Stimulated activated CD8-positive, alpha-beta memory T cell treated with anti-CD3 and anti-CD28 coated beads, Interleukin-15, amount 100 ng/mL, for 4 hours (primary cell): Measurements from ENCODE around the gene POLR2H.
A peak's percentile ranks its signal among the peaks of the same experiment; 100 is the strongest.

ENCODE experiments used
- DNase-seq, 2 donors: peaks; one replicate each; pipeline ENCODE4 v3.0.0-alpha.2; 2020; ENCODE audit warnings: low read depth in 2 of 2

Gene POLR2H

DNA sequence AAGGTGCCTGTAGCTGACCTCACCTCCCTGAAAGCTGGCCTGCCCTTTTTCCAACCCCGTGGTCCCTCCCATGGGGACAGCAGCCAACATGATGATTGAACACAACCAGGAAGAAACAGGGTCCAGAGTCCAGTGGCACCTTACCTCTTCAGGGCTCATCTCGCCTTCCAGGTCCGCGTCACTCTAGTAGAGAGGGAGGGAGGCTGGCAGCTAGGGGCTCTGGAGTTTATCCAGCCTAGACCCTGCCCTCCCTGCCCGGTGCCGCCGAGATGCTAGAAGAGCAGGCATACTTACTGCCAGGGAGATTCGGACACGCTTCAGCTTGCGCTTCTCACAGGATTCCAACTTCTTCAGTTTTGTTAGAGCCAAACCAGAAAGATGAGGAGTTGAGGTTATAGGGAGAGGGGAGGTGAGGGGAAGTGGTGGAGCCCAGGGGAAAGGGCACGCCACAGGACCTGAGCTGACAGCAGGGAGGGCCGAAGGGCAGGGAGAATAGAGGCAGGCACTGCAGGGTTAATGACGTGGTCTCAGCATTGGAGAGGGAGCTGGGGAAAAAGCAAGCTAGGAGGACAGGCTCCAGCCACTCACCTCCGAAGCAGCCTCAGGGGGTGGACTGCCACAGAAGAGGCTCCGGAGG is 9.2 kb upstream of the POLR2H start:
- no peak for DNase-seq

DNA sequence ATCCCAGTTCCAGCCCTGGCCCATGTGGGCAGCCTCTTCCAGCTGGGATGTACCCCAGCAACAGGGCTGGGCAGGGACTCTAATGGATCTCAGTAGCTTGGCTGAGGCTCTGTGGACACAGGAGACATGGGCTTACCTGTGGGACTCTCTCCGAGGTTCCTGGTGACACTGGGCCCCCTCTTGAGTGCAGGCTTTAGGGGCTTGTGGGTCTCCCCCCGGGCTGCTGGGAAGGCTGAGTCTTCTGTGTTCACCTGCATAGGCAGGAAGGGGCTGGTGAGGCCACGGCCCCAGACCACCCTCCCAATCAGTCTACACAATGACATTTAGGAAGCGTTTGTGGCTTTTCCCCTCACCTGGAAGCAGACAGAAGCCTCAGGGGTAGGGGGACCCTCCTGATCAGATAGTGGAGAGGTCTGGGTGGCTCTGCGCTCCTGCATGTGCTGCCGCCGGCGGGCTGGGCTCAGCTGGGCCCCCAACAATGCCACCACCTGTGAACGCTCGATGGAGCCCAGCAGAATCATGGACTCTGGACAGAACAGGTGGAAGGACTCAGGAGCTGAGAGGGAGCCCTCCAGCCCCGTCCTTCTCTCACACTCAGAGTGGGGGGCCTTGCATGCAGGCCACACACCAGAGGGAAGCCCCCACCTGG is 8.5 kb upstream of the POLR2H start:
- DNase-seq = no peak

DNA sequence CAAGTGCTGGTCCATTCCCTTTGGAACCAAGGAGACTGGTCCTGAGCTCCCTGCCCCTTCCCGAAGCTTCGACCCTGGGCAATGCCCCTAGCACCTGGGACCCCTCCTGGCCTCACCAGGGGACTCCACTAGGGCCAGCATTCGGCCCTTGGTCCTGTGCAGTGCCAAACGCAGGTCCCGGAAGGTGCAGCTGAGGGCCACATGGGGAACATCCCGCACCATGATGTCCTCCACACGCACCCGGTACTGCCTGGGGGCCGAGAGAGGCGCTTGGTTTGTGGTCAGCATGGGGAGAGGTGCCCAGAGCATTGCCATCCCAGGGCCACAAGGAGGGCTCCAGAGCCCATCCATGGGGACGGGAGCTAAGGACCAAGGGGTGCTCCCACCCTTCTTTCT is 8.0 kb upstream of the POLR2H start:
- DNase-seq = no peak

DNA sequence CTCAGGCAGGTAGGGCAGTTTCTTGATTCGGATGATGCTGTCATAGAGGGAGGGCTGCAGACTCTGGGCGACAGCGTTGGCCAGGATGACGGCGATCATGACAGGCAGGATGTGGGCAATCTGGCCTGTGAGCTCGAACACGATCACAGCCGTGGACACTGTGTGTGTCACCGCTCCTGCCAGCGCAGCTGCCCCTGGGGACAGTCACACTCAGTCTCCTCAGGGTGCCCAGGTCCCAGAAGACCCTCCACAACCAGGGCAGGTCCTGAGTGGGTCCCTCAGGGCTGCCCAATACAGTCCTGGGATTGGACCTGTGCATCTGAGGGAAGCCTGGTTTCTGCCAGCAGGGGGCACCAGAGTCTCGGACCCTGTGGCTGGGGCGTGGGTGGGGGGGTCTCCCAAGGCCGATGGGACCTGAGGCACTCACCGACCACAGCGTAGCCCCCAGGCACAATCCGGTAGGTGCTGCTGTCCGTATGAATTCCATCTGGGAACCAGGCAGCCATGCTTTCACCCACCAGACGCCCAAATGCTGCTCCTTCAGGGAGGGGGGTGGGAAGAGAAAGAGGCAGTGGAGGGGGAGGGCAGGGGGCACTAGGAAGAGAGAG is 7.3 kb upstream of the POLR2H start:
- peak in 1 of 2 donors; percentile 32 for DNase-seq

DNA sequence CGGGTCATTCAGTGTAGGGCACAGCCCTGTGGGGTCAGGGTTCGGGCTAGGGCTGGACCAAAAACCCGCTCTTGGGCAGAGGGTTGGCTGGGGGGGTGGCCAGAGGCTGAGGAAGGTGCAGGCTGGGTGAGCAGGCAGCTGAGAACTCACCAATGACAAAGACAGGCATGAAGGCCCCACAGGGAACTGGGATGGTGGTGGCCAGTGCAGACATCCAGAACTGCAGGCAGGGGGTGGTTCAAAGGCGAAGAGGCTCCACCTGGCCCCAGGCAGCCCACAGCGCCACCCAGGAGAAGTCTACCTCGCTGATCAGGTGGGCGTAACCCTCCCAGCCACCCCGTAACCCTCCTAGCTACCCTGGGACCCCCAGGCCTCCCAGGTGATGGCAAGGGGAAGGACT is 6.8 kb upstream of the POLR2H start:
- DNase-seq = no peak

DNA sequence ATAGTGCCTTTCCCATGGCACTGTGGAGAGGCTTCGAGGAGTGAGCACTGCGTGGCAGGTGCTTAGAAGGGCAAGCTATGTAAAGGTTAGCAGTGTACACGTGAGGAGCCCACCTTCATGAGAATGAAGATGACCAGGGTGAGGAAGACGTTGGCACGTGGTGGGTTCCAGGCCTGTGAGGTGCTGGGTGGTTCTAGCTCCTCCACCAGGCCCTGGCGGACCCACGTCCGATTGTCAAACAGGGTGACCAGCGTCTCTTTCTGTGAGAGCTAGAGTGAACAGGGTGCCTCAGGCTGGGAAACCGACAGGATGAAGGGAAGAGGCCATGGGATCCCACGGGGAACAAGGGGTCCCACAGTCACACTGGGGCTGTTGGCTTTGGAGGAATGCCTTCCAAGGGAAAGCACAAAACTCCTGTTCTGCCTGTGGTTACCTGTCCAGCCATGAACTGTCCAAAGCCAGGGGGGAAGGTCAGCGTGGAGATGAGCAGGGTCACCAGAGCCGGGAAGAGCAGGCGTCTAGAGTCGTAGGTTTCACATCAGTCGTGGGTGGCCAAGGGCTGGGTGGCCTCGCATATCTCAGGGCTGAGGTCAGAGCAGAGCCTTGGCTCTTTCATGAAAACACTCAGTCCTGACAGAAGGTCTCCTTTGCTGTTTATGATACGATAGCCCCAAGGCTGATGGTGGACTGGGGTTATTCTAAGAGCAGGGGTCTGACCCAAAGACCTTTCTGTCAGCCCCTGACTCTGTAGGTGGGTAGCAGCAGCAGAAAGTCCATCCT is 6.1 kb upstream of the POLR2H start:
- no peak for DNase-seq

DNA sequence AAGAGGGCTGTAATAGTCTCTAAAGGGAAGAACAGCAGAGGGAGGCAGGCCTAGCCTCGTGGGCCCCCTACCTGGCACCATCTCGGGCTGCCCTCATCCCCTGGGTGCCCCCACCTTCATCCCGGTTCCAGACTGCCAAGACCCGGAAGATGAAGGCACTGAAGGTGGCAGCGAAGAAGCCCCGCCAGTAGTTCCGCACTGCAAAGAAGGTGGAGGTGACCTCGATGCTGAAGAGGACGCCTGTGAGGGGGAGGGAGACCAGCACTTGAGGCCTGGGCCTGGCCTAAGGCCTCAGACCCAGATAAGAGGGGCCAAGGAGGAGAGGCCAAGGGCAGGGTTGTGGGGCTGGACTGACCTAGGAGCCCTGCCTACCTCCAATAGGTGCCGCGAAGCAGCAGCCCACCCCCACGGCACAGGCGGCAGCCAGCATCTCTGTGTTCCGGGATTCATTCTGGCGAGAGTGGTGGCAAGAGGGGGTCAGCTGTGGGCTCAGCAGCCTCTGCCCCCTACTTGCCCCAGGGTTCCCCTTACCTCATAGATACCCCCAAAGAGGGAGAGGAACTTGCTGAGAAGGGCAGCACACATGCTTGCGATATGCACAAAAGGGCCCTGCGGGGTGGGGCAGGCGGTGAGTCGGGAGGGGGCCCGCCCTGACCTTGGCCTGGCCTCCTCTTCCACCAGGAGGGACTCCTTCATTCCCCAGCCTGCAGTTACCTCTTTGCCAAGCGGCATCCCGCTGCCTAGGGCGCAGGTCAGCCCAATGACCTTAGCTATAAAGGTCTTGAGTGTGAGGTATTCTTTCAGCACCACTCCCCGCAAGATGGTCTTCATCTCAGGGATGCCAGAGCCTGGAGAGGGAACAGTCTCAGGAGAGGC is 4.0 kb upstream of the POLR2H start:
- no peak for DNase-seq

DNA sequence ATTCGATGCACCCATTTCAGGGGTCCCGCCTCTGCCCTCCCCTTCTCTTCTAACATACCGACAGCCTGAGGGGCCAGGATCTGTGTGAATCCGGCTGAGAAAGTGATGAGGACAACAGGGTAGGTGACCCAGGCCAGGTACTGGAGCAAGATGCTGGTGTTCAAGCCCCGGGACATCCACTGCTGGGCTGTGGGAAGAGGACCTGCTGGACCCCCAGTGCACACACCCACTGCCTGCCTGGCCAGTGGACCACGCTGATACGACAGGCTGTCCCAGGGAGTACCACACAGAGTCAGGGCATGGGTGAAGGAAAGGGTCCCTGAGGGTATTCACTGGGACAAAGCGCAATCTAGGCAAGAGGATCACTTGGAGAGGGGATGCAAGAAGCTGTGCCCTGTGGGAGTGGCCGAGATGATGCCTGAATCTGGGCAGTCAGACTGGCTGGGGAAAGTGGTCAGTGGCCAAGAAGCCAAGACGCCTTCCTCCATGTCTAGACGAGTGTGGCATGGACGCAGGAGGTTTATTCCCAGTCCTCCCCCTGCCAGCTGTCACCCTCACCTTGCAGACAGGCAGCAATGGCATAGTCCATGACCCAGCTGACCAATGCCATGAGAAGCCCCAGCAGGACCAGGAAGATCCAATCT is 3.3 kb upstream of the POLR2H start:
- no peak for DNase-seq

DNA sequence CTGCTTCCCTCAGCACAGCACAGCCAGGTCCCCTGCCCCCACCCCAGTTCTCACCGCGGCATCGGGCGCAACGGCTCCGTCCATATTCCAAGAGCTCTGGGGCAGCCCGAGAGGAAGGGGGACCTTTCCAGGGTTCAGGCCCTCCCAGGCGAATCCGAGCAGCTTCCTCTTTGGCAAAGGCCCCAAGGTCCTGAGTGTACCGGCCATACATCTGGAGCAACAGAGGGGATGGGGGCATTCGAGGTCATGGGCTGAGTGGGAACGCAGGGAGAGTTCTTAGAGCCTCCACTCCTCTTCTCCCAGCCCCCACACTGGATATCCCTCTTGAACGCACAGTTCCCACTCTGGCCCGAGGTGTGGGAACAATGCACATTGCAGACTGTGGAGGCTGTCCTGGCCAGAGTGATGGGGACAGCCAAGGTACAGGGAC is 2.6 kb upstream of the POLR2H start:
- no peak for DNase-seq

DNA sequence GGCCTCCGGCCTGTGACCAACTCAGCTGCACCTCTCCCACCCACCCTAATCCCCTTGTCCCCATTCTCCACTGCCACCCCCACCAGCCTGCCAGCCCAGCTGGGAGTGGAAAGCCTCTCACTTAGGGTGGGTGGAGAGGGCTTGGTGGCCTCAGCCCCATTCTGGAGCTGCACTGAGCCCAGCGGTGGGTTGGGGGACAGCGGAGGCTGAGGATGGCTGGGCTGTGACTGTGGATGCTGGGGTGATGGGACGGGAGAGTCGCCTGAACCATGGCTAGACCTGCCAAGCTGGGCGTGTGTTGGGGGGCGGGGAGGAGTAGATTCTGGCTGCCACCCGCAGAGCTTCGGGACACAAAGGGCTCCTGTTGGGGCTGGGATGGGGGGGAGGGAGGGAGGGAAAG is 1.9 kb upstream of the POLR2H start:
- DNase-seq = no peak

DNA sequence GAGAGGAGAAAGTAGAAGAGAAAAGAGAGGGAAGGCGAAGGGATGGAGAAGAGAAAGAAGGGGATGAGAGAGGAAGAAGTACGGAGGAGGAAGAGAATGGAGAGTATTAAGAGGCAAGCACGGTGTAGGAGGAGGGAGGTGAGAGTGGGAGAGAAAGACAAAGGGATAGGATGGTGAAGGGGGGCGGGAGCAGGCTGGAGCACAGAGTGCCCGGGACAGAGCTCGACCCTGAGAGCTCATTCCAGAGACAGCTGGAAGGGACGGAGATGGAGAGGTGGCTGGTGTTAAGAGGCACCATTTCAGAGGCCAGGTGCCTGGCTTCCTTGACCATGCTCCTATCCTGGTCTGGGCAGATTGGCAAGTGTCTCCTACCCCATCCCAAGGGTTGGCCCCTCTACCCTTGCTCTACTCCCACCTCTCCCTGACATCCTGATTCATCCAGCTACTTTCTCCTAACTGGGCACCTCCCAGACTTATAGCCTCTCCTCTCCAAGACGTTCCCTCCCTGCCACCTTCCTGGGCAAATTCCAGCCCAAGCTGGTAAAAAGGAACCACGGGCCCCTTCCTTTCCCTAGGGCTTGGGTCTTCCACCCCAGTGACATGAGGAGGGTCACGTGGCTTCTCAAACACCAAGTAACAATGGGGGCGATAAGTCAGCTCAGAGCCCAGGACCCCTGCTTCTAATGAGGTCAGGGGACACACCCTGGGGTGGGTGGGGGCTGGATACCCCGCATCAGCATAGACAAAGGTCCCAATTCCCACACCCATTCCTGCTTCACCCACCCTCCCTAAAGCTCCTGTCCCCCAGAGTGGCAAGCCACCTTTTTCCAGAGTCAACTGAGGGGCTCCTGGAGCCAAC is 1.2 kb upstream of the POLR2H start:
- no peak for DNase-seq

DNA sequence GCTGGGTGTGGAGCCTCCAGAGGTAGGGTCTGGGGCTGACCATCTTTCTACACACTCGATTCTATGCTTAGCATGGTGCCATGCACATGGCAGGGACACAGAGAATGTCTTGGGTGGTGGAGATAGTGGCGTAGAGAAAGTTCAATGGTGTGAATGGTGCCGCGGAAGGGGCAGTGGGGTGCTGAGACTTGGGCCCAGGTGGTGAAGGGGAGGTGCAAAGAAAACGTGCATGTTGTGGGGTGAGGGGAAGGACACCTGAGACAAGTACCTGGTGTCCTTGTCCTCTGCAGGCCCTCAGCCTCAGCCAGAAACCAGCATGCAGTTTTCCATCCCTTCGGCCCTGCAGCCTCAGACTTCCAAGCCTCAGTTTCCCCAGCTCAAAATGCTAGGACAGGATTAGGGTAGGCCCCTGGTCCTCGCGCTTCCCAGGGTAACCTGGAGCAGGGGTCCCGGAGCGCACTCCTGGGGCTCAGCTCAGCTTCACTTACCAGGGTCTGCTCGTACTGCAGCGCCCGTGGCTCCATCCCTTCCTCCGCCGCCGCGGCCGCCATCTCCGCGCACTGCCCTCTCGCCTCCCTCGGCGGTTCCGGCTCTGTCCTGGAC is 480 bp upstream of the POLR2H start:
- DNase-seq = no peak

DNA sequence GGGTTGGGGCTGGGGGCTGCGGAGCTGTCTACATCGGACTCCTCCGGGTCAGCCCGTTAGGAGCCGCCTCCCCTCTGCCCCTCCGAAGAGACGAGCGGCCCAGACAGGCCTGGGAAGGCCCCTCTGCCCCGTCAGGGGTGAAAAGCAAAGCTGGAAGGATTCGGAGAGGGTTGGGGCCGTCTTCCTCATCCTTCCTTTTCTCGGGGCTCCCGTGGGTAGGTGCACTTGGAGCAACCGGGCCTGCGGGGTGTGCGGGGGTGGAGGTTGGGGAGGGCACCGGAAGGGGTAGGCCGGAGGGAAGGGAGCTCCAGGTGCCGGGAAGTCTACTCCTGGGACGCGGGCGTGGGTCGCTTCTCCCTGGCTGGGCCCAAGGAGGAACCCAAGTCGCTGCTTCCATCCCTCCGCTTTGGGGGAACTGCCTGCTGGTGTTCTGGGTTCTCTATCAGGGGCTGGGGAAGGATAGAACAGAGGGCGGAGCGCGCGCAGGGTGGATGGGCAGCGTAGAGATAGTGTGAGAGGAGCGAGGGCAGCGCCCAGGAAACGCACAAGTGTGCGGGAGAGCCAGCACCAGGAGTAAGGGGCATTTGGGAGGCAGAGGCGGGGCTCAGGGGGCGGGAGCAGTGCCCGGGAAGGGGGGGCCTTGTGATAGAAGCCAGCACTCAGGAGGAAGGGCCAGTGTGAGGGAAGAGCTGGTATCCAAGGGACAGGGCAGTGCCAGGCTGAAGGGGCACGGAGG is 590 bp downstream of the POLR2H start:
- DNase-seq = peak in 1 of 2 donors; percentile 10

DNA sequence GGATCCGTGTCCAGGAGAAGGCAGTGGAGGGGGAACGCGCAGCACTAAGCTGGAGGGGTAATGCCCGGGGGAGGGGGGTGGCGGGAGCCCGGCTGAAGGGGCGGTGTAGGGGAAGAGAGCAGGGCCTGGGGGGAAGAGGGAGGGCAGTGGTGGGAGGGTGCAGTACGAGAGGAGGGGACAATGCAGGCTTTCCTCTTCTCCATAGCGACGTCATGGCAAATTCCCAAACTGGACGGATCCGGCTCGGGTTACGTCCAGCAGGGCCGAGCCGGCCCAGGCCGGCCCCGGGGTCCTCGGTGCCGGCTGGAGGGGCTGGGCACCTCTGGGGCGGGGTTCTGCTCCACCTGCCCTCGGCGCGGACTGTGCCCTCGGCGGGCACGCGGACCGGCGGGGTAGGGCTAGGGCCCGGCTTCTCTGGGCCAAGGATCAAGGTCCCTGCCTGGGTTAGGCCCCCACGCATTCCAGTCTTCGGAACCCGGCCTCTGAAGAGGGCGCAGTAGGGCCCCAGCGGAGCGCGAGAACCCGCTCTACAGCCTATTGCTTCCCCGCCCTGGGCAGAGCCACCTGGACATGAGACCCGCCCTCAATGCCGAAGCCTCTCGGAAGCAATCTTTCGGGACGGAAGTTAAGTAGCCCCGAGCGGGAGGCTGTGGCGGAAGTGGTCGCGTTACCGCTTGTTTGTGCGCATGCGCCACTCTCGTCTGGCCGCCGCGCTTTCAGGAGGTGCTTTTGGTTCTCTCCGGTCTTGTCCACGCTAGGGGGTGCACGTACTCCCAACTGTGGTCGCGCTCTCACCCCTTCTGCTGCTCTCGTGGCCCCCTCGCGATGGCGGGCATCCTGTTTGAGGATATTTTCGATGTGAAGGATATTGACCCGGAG is 1.4 kb downstream of the POLR2H start:
- DNase-seq = peak; percentile 90 to 93

DNA sequence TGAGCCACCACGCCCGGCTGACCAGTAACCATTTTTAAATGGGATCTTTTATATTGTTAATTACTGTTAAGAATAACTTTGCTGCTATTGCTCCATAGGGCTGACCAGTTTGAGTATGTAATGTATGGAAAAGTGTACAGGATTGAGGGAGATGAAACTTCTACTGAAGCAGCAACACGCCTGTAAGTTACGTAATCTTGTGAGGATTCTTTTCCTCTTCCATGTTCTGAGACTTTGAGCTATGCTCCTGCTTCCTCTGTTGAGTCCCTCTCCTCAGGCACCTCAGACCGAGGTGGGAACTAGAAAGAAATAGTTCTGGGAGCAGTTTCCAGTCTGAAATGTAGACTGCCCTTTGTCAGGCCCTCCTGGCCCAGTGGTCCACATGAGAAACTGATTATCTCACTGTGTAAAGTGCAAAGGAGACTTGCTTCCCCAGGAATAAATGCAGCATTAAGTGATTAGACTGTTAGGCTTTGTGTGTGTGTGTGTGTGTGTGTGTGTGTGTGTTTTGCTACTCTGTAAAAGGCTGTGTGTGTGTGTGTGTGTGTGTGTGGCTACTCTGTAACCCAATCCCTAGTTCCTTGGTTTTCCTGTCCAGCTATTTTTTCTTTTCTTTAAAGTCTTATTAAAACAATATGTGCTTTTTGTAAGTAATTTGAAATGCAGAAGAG is 5.2 kb downstream of the POLR2H start:
- no peak for DNase-seq

DNA sequence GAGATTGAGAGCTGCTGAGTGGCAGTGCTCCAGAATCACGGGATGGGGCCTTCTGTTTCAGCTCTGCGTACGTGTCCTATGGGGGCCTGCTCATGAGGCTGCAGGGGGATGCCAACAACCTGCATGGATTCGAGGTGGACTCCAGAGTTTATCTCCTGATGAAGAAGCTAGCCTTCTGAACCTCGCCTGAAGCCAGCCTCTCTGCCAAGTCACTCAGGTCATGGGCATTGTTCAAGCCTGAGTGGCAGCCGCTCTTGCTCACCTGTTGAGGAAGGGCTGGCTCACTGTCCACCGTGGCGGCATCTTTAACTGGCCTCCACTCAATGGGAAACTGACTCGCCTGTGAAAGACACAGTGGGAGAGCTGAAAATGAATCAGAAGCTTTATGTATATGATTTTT is 6.6 kb downstream of the POLR2H start:
- DNase-seq = no peak

DNA sequence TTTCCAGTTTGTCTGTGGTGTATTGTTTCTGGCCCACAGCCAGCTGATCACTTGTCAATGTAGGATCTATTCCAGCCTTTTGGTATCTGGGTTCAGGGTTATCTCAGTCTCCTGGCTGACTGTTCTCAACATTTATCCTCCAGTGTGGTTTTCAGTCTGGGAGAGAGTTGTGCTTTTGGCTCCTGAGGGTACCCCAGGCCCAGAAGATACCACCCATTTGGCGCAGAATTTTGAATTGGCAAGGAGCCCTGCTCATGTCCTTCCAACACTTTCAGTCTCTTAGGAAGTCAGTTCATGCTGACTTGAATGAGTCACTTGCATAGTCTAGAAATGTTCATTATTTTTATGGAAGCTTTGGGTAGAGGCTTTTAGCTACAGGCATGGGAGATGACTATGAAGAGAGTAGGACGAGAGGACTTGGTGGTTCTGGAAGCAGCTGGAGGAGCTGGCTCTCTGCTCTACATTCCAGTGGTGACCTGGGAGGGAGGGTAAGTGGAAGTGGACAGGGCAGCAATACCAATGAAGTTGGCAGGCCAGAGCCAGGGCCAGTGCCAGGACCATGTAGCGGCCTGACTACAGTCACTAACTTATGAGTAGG is 7.2 kb downstream of the POLR2H start:
- DNase-seq = no peak
